Lung (tissue), 12 donors: Measurements from ENCODE around the gene MAPK12. TPM values are rescaled to one million over a fixed set of nuclear protein-coding genes. Genes with fewer than 3 reads are reported as not detected.

ENCODE experiments used
- ATAC-seq: fragments of 200-7000 bp; cut with Tn5 transposase; one replicate; pipeline ENCODE4 v1.9.1; 2020; ENCODE audit warnings: moderate number of reproducible peaks; ENCODE audit not compliant: insufficient read depth, low FRiP score
- DNase-seq, 3 donors: peaks; one replicate each; pipeline ENCODE4 v3.0.0-alpha.2; 2013 to 2017
- H3K27ac ChIP-seq, 2 donors: one replicate each; pipeline ENCODE4 v1.5.1; 2013; ENCODE audit warnings: mild to moderate bottlenecking in 2 of 2, moderate library complexity in 2 of 2, control low read depth in 1 of 2, inconsistent platforms in 1 of 2, low read depth in 1 of 2, low read length in 1 of 2
- H3K27me3 ChIP-seq, 3 donors: one replicate each; pipeline ENCODE4 v1.5.1; 2013; ENCODE audit warnings: low read length in 2 of 3; ENCODE audit not compliant: control insufficient read depth in 3 of 3, insufficient read depth in 3 of 3
- H3K36me3 ChIP-seq, 4 donors: one replicate each; pipeline ENCODE4 v1.5.1; 2013; ENCODE audit warnings: low read length in 4 of 4, mild to moderate bottlenecking in 1 of 4, moderate library complexity in 1 of 4; ENCODE audit not compliant: control insufficient read depth in 4 of 4, insufficient read depth in 4 of 4
- H3K4me1 ChIP-seq, 5 donors: one replicate each; pipeline ENCODE4 v1.5.1; 2013; ENCODE audit warnings: low read length in 5 of 5, mild to moderate bottlenecking in 2 of 5, moderate library complexity in 1 of 5; ENCODE audit not compliant: control insufficient read depth in 5 of 5, insufficient read depth in 5 of 5
- H3K4me3 ChIP-seq: one replicate; pipeline ENCODE4 v1.5.1; 2013; ENCODE audit warnings: mild to moderate bottlenecking, control low read depth, moderate library complexity
- H3K9ac ChIP-seq, 2 donors: one replicate each; pipeline ENCODE4 v1.5.1; 2013; ENCODE audit warnings: low read length in 2 of 2, control low read depth in 1 of 2; ENCODE audit not compliant: insufficient read depth in 1 of 2
- H3K9me3 ChIP-seq, 4 donors: one replicate each; pipeline ENCODE4 v1.5.1; 2013; ENCODE audit warnings: low read length in 3 of 4, mild to moderate bottlenecking in 1 of 4, moderate library complexity in 1 of 4; ENCODE audit not compliant: control insufficient read depth in 4 of 4, insufficient read depth in 3 of 4
- WGBS, 2 donors: extraction: QIAGEN DNeasy Blood & Tissue Kit; methylation state at CpG; one replicate each; pipeline ENCODE4 v1.1.7; 2013; 5-methylcytosine and 5-hydroxymethylcytosine counted together
- polyA plus RNA-seq, 2 donors: library from polyadenylated mRNA; stranded (reverse); fragments of 200-250 nt; gene quantifications; one replicate each; pipeline ENCODE4 v1.2.1, GENCODE V29; 2013
- total RNA-seq, 2 donors: library from RNA; depleted of rRNA in 1 of 2; stranded (reverse); fragments of >200 nt in 1 of 2; gene quantifications; one replicate each; pipeline ENCODE4 v1.2.1, GENCODE V29; 2014 to 2021
- TF ChIP-seq, protein P1 (sequence below): IDR thresholded peaks from 2 replicates; pipeline ENCODE4 v1.5.1; 2012; ENCODE audit warnings: mild to moderate bottlenecking; ENCODE audit errors: control extremely low read depth, extremely low read depth
- donor health status: control.
- donor health status: control.
- donor health status: Bipolar disorder and iron deficiency.
- donor health status: healthy.
- donor health status: DM: yes; HTN: yes; CAD: no.

Gene MAPK12
- total and polyA plus RNA-seq, 4 donors: 10.4 to 13.1 (median 11.9) TPM

GRCh38 chr22:50307890-50308596 lies 46.6 kb upstream of the MAPK12 start:
- TF ChIP-seq, protein P1, sequence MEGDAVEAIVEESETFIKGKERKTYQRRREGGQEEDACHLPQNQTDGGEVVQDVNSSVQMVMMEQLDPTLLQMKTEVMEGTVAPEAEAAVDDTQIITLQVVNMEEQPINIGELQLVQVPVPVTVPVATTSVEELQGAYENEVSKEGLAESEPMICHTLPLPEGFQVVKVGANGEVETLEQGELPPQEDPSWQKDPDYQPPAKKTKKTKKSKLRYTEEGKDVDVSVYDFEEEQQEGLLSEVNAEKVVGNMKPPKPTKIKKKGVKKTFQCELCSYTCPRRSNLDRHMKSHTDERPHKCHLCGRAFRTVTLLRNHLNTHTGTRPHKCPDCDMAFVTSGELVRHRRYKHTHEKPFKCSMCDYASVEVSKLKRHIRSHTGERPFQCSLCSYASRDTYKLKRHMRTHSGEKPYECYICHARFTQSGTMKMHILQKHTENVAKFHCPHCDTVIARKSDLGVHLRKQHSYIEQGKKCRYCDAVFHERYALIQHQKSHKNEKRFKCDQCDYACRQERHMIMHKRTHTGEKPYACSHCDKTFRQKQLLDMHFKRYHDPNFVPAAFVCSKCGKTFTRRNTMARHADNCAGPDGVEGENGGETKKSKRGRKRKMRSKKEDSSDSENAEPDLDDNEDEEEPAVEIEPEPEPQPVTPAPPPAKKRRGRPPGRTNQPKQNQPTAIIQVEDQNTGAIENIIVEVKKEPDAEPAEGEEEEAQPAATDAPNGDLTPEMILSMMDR: no peak
- Histone ChIP-seq H3K27ac (peak overlapping the region; percentile 62 to 71), H3K27me3 (no peaks in the 10 kb centered on the region), H3K4me1 (peaks cover 0 to 46% (median 37%) of the 10 kb centered on the region in 5 donors), H3K9ac (no peak overlapping the region), H3K9me3 (no peaks in the 10 kb centered on the region), H3K36me3 (peaks cover 0 to 6% (median 2%) of the 10 kb centered on the region in 4 donors), H3K4me3 (no peak overlapping the region)
- DNase-seq: peak in 2 of 3 donors; percentile 39 to 58
- no peak for ATAC-seq
- 27 to 29% methylated on average over 19 of the region's 19 CpGs for WGBS, 2 donors

GRCh38 chr22:50306753-50307749 lies 45.6 kb upstream of the MAPK12 start, which contains the start of gene PLXNB2:
Gene PLXNB2, minus strand, starts transcription at chr22:50307646. Its CDS starts 17,062 bp downstream, at chr22:50290584.
- peak; percentile 91 to 95 (median 92) for DNase-seq
- H3K9ac ChIP-seq: peak within 1 kb of the TSS in 1 of 2 donors; percentile 37
- peaks cover 0 to 13% (median 3%) of the 10 kb centered on the region in 4 donors for H3K36me3 ChIP-seq
- ATAC-seq: peak; percentile 42
- peak within 1 kb of the TSS; percentile 88 to 94 for H3K27ac ChIP-seq
- TF ChIP-seq, protein P1: no peak
- no peaks in the 10 kb centered on the region for H3K9me3 ChIP-seq
- peak within 1 kb of the TSS; percentile 62 for H3K4me3 ChIP-seq
- WGBS, 2 donors: 0 to 1% methylated on average over 68 to 104 of the region's 105 CpGs
- peaks cover 3 to 56% (median 47%) of the 10 kb centered on the region in 5 donors for H3K4me1 ChIP-seq
- no peaks in the 10 kb centered on the region for H3K27me3 ChIP-seq

DNA sequence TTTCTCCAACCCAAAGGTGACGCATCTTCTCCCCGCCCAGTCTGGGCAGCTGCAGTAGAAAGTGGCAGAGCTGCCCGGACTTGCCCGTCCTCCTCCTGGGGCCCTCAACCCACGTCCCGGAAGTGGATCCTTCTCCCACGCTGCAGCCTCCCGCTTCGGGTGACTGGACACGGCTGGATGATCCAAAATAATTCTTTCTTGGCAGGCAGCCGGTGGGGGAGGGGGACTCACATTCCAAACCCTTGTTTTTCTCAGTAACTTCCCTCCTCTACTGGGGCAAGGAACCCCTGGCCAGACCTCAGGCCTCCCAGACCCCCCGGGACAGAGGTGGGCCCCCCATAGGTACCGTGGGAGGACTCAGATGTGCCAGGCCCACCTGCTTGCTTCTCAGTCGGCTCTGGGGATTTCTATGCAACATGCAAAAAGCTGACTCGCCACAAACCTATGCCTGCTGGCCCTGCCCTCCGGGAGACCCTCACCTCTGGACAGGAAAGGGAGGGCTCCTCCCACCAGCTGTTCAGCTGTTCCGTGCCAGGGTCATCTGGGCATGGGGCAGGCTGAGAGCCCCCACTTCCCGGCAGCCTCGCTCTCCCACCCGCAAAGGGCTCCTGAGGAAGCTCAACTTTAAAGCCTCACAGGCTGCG lies 44.6 kb upstream of the MAPK12 start:
- TF ChIP-seq, protein P1: no peak
- peak overlapping the region; percentile 59 to 75 for H3K9ac ChIP-seq
- H3K4me3 ChIP-seq: peak overlapping the region; percentile 62
- ATAC-seq (peak; percentile 60), DNase-seq (peak; percentile 90 to 95 (median 91))
- no peaks in the 10 kb centered on the region for H3K9me3 ChIP-seq
- 4 to 9% methylated on average over 21 of the region's 21 CpGs for WGBS, 2 donors
- peaks cover 0 to 13% (median 3%) of the 10 kb centered on the region in 4 donors for H3K36me3 ChIP-seq
- H3K4me1 ChIP-seq: peaks cover 8 to 66% (median 55%) of the 10 kb centered on the region in 5 donors
- no peaks in the 10 kb centered on the region for H3K27me3 ChIP-seq
- H3K27ac ChIP-seq: peak overlapping the region; percentile 88 to 94
